Measurements from ENCODE around the gene FKRP. TPM values are rescaled to one million over a fixed set of nuclear protein-coding genes. Genes with fewer than 3 reads are reported as not detected.
A peak's percentile ranks its signal among the peaks of the same experiment; 100 is the strongest.

Gene FKRP
- total RNA-seq, 2 experiments from 2014 or later, result 15.5 to 18.9 TPM

DNA sequence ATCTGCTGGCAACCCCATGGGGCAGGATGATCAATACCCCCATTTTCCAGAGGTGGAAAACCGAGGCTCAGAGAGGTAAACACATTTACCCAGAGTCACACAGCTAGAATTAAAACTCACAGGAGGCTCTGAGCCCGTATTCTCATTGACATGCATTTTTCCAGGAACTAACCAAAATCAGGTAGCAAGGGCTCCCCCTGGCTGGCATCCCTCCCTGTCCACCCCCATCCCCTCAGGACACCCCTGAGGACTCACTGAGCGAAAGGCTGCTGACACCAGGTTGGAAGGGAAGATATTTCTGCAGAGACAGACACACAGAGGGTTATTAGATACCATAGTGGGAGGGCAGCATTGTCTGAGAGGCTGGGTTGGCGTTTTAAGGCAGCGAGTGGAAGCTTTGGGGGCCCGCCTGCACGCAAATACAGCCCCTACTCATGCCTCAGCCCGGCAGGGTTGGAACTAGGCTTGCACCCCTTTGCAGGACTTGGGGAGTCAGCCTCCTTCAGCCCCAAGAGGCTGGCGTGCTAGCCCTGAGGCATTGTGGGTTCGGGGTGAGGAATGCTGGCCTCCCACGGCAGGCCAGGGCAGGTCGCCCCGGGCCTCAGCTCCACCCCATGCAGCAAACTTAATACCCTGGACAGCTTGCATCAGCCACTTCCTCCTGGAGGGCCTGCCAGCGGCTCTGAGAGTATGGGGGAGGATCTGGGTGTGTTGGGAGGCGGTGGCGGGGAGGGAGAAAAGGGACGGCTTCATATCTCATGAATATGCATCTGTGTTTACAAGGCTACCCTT is 38.6 kb downstream of the FKRP start:
- BruUV-seq (replicated peaks), result no TSS peak
- Histone ChIP-seq H4K20me1 (ENCODE audit: insufficient read depth, low read length) (peaks cover 12% of the 10 kb centered on the region; the same call in 1 of the 2 replicates), H3K4me1 (ENCODE audit: insufficient read depth, low read length, poor library complexity, severe bottlenecking) (peaks cover 24% of the 10 kb centered on the region), H3K27ac (ENCODE audit: low read depth, low read length, poor library complexity, severe bottlenecking) (peak overlapping the region; percentile 90), H3K4me2 (ENCODE audit: low read length) (peak overlapping the region; percentile 74), H3K36me3 (ENCODE audit: insufficient read depth, low read length) (peaks cover 84% of the 10 kb centered on the region), H3K79me2 (ENCODE audit: insufficient read depth, low read depth, low read length) (peaks cover 74% of the 10 kb centered on the region), H2AFZ (ENCODE audit: low read length) (no peak overlapping the region), H3K4me3 (ENCODE audit: low read depth, low read length, poor library complexity, severe bottlenecking) (peak overlapping the region; percentile 87), H3K9me2 (ENCODE audit: insufficient read depth, low read length) (no peaks in the 10 kb centered on the region), H3K9me3 (ENCODE audit: low read length) (no peaks in the 10 kb centered on the region)
- CTCF ChIA-PET (ENCODE audit: unreplicated experiment), result interaction anchor here (1.0 kb wide), 1 partner anchor 56 kb away, joined by 3 read pairs; no protein-coding TSS in a partner anchor
- POLR2A ChIA-PET, result interaction anchor here (0.6 to 1.1 kb wide), 2 partner anchors 329 to 472 kb away, joined by 3 to 4 read pairs; partner anchors contain the start of gene ZC3H4
- intact Hi-C loops (cut with micrococcal nuclease; ENCODE audit: unreplicated experiment), result loop anchor here (5.0 kb wide), 1 partner anchor 67 kb away; the partner anchor contains the start of gene PRKD2
- DNase-seq (ENCODE audit: low spot score), result peak; percentile 92
- no peak for TF ChIP-seq EZH2phosphoT487 (IDR thresholded peaks at IDR 0.05; ENCODE audit: borderline replicate concordance, low read depth, low read length)
- TF ChIP-seq, protein P1, sequence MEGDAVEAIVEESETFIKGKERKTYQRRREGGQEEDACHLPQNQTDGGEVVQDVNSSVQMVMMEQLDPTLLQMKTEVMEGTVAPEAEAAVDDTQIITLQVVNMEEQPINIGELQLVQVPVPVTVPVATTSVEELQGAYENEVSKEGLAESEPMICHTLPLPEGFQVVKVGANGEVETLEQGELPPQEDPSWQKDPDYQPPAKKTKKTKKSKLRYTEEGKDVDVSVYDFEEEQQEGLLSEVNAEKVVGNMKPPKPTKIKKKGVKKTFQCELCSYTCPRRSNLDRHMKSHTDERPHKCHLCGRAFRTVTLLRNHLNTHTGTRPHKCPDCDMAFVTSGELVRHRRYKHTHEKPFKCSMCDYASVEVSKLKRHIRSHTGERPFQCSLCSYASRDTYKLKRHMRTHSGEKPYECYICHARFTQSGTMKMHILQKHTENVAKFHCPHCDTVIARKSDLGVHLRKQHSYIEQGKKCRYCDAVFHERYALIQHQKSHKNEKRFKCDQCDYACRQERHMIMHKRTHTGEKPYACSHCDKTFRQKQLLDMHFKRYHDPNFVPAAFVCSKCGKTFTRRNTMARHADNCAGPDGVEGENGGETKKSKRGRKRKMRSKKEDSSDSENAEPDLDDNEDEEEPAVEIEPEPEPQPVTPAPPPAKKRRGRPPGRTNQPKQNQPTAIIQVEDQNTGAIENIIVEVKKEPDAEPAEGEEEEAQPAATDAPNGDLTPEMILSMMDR (conservative IDR thresholded peaks at IDR 0.05; ENCODE audit: low read length), result peak; percentile 77

DNA sequence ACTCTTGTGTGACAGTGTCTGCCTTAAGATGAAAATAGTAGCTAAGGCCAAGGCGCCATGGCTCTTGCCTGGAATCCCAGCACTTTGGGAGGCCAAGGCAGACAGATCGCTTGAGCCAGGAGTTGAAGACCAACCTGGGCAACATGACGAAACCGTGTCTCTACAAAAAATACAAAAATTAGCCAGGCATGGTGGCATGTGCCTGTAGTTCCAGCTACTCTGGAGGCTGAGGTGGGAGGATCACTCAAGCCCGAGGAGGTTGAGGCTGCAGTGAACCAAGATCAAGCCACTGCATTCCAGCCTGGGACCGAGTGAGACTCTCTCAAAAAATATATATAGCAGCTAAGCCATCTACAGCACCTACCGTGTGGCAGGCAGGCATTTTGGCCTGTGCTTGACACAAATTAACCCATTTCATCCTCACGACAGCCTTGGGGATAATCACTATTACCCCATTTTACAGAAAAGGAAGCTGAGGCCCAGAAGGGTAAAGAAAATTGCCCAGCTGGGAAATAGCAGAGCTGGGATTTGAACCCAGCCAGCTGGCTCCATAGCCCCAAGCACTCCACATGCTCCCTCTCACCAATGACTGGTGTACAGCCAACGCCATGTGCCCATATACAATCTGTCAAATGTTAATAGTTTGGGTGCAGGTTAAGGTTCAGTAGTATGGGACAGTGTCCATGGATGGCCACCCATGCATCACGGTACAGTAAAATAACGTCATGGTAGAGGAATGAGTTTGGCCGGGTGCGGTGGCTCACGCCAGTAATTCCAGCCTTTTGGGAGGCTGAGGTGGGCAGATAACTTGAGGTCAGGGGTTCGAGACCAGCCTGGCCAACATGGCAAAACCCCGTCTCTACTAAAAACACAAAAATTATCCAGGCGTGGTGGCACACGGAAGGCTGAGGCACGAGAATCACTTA is 39.5 kb downstream of the FKRP start:
- H4K20me1 ChIP-seq (ENCODE audit: insufficient read depth, low read length), result peaks cover 12% of the 10 kb centered on the region; the same call in 1 of the 2 replicates
- CTCF ChIA-PET (ENCODE audit: unreplicated experiment), result interaction anchor here (0.6 to 1.0 kb wide), 2 partner anchors 27 to 55 kb away, joined by 3 read pairs; no protein-coding TSS in a partner anchor
- H2AFZ ChIP-seq (ENCODE audit: low read length), result no peak overlapping the region
- peaks cover 74% of the 10 kb centered on the region for H3K79me2 ChIP-seq (ENCODE audit: insufficient read depth, low read depth, low read length)
- H3K9me2 ChIP-seq (ENCODE audit: insufficient read depth, low read length), result no peaks in the 10 kb centered on the region
- peaks cover 24% of the 10 kb centered on the region for H3K4me1 ChIP-seq (ENCODE audit: insufficient read depth, low read length, poor library complexity, severe bottlenecking)
- DNase-seq (ENCODE audit: low spot score), result peak; percentile 29
- peak overlapping the region; percentile 74 for H3K4me2 ChIP-seq (ENCODE audit: low read length)
- H3K27ac ChIP-seq (ENCODE audit: low read depth, low read length, poor library complexity, severe bottlenecking), result peak overlapping the region; percentile 90
- TF ChIP-seq EZH2phosphoT487 (IDR thresholded peaks at IDR 0.05; ENCODE audit: borderline replicate concordance, low read depth, low read length), result no peak
- TF ChIP-seq, protein P1 (conservative IDR thresholded peaks at IDR 0.05; ENCODE audit: low read length), result no peak
- H3K4me3 ChIP-seq (ENCODE audit: low read depth, low read length, poor library complexity, severe bottlenecking), result peak overlapping the region; percentile 87
- H3K36me3 ChIP-seq (ENCODE audit: insufficient read depth, low read length), result peaks cover 76% of the 10 kb centered on the region
- intact Hi-C loops (cut with micrococcal nuclease; ENCODE audit: unreplicated experiment), result loop anchor here (5.0 kb wide), 1 partner anchor 68 kb away; the partner anchor contains the start of gene PRKD2
- POLR2A ChIA-PET, result interaction anchor here (0.5 to 1.1 kb wide), 5 partner anchors 36 to 1525 kb away, joined by 3 to 4 read pairs (median 3); partner anchors contain the start of gene ZC3H4
- TSS peak; percentile 82 for BruUV-seq (replicated peaks)
- H3K9me3 ChIP-seq (ENCODE audit: low read length), result no peaks in the 10 kb centered on the region
